Fibroblast of pulmonary artery (primary cell): ENCODE measurements around the gene DCPS.
"Not testable (repeated sequence)": the region's sequence is repeated elsewhere in the genome, so short reads cannot be mapped to it uniquely, and the experiment has no call there.

Experiments
- DNase-seq: peaks from one replicate; pipeline ENCODE4 v3.0.0-alpha.2; 2010; ENCODE audit warnings: low read depth
- H3K4me3 ChIP-seq: replicated peaks from 2 replicates; pipeline ENCODE4 v1.5.1; 2011; ENCODE audit warnings: low read depth, mild to moderate bottlenecking, control low read depth, low read length, moderate library complexity
- TF ChIP-seq, protein P1 (sequence below): IDR thresholded peaks from 2 replicates; pipeline ENCODE4 v1.5.1; 2011; ENCODE audit warnings: mild to moderate bottlenecking, control low read depth, low read length, inconsistent platforms; ENCODE audit errors: missing control alignments

Gene DCPS

DNA sequence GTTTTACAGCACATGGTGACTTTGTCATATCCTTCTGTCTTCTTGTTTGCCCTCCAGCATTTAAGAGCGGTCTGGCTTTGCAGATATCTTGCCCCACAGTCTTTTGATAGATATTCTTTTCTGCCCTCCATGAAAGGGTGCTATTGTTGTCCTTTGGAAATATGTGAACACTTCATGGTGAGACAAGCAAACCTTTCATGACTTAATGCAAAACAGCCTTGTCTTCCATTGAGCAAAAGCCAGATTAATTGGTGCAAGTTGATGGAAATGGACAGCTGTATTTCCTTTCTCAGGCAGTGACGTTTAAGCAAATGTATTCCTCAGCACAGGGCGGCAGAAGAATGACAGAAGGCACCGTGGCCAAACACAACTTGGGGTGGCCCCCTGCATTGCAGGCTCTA, 4.4 kb downstream of the DCPS start:
- TF ChIP-seq, protein P1, sequence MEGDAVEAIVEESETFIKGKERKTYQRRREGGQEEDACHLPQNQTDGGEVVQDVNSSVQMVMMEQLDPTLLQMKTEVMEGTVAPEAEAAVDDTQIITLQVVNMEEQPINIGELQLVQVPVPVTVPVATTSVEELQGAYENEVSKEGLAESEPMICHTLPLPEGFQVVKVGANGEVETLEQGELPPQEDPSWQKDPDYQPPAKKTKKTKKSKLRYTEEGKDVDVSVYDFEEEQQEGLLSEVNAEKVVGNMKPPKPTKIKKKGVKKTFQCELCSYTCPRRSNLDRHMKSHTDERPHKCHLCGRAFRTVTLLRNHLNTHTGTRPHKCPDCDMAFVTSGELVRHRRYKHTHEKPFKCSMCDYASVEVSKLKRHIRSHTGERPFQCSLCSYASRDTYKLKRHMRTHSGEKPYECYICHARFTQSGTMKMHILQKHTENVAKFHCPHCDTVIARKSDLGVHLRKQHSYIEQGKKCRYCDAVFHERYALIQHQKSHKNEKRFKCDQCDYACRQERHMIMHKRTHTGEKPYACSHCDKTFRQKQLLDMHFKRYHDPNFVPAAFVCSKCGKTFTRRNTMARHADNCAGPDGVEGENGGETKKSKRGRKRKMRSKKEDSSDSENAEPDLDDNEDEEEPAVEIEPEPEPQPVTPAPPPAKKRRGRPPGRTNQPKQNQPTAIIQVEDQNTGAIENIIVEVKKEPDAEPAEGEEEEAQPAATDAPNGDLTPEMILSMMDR, result no peak
- no peak overlapping the region for H3K4me3 ChIP-seq
- DNase-seq, result no peak

DNA sequence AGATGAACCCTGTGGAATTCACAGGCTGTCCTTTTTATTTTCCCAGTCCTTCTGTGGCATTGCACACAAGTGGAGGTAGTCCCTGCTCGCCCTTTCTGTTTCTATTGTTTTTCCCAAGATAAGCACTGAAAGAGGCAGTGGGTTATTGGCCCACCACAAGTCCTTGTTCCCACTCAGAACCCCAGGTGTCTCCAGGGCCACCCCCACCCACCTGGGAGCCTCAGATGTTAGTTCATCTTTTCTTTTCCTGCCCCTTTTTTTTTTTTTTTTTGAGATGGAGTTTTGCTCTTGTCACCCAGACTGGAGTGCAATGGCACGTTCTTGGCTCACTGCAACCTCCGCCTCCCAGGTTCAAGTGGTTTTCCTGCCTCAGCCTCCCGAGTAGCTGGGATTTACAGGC, 4.9 kb downstream of the DCPS start:
- not testable (repeated sequence) for H3K4me3 ChIP-seq, DNase-seq

DNA sequence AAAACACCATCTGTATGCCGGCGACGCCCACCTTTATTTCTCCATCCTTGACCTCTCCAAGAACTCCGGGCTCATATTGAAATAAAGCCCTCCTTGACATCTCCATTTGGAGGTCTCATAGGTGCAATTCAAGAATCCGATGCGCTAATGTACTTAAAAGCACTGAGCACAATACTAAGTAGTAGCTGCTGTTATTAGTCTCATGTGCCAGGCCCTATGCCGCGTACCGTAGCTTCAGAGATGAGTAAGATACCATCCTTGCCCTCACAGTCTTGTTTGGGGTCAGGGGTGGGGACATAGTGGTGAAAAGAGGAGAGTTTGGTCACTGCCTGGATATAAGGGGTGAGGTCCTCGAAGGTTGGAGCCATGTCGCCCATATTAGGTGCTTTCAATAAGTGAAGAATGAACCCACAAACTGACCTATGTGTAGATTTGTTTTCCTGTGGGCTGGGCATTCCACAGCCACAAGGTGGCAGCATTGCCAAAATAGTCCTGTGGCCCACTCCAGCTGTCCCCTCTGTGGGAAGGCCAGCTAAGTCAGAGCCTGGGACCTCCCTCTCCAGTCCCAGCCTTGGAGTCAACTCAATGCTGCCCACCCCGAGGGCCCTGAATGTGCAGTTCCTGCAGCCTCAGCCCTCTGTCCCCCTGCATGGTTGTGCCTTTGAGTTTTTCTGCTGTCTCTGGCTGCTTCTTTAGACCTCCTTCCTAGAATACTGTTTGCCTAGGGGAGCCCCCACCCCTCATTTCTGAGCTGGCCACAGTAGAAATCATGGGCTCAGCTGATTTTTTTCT, 6.5 kb downstream of the DCPS start:
- TF ChIP-seq, protein P1, result peak; percentile 95
- DNase-seq, result peak; percentile 85
- no peak overlapping the region for H3K4me3 ChIP-seq

DNA sequence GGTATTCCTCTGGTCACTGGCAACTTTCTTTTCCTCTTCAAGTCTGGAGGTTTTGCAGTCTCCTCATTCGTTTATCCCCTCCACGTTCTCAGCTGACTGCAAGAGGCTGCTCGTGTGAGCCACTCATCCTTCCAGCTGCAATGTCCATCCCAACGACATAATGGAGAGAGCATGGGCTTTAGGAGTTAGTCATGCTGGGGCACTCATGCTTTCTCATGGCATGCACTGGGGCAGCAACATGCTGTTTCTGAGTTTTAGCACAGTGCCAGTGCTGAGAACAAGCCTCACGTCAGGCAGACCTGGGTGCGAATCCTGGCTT, 7.1 kb downstream of the DCPS start:
- TF ChIP-seq, protein P1, result no peak
- no peak for DNase-seq
- H3K4me3 ChIP-seq, result no peak overlapping the region

GRCh38 chr11:126311401-126312291, 7.8 kb downstream of the DCPS start:
- DNase-seq, result no peak
- TF ChIP-seq, protein P1, result no peak
- H3K4me3 ChIP-seq, result no peak overlapping the region

- H3K4me3 ChIP-seq, result no peak overlapping the region
- no peak for DNase-seq
- TF ChIP-seq, protein P1, result no peak
Measured at GRCh38 chr11:126312961-126313360, 9.1 kb downstream of the DCPS start.

DNA sequence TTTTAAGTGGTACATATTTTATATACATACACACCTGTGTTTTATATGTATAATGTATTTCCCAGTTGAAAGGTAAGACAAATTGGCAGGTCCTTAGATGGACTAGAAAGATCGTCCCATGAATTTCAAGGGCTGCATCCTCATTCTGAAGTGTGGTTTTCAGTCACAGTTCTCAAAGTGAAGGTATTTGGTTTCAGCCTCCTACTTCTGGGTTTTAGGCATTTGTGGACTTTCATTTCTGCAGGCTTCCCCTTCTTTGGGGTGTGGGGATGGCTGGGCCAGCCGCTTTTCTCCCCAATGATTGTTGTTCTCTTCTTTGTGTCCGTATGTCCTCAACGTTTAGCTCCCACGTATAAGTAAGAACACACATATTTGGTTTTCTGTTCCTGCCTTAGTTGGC, 10.0 kb downstream of the DCPS start:
- TF ChIP-seq, protein P1, result no peak
- no peak for DNase-seq

More for the DNA sequence above, 10.0 kb downstream of the DCPS start:
- H3K4me3 ChIP-seq, result no peak overlapping the region
